GM13976 (cell line): Measurements from ENCODE around the gene BRSK1.

ENCODE experiments used
- DNase-seq: peaks from one replicate; pipeline ENCODE4 v3.0.0; 2012; ENCODE audit warnings: low spot score
- in situ Hi-C: fragments of 300-500 bp; cut with MboI; formaldehyde crosslinking; loops from one replicate; pipeline ENCODE4 v1.12.0; 2022; ENCODE audit warnings: low sequenced_read_pairs, mixed read lengths, inconsistent platforms; ENCODE audit not compliant: unreplicated experiment
- TF ChIP-seq, protein P1 (sequence below): IDR thresholded peaks from 2 replicates; pipeline ENCODE4 v1.5.1; 2012; ENCODE audit warnings: borderline replicate concordance, mild to moderate bottlenecking; ENCODE audit not compliant: insufficient read depth; ENCODE audit errors: extremely low read depth, missing control alignments, control extremely low read depth

The BRSK1 gene

DNA sequence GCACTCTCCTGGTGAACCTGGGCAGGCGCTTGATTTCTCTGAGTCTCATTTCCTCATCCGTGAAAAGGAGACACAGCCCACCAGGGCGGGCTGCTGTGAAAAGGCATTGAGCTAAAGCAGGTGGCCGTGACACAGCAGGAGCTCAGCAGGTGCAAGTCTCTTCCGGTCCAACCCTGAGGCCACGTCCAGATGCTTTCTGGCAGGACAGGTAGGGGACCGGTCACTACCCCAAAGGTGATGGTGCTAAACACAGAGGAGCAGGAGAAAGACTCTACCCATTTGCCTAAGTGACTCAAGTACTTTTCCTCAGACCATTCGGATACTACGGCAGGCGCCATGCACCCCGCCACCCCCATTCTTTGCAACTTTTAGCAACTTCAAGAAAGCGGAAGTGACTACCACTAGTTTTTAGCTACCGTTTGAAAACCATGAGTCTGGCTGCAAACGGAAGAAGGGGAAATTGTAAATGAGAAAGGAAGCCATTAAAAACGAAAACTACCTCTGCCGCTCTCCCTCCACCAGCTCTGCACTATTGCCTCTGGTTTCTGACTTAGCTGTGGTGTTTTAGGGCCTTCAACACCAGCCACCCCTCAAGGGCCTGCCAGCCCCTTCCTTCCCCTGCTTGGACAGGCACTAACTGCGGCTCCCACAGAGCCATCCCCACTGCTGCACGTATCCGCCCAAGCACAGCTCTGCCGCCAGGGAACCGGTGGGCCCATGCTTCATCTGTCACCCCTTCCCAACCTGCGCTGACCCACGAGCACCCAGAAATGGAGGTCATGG is 29.8 kb upstream of the BRSK1 start:
- TF ChIP-seq, protein P1, sequence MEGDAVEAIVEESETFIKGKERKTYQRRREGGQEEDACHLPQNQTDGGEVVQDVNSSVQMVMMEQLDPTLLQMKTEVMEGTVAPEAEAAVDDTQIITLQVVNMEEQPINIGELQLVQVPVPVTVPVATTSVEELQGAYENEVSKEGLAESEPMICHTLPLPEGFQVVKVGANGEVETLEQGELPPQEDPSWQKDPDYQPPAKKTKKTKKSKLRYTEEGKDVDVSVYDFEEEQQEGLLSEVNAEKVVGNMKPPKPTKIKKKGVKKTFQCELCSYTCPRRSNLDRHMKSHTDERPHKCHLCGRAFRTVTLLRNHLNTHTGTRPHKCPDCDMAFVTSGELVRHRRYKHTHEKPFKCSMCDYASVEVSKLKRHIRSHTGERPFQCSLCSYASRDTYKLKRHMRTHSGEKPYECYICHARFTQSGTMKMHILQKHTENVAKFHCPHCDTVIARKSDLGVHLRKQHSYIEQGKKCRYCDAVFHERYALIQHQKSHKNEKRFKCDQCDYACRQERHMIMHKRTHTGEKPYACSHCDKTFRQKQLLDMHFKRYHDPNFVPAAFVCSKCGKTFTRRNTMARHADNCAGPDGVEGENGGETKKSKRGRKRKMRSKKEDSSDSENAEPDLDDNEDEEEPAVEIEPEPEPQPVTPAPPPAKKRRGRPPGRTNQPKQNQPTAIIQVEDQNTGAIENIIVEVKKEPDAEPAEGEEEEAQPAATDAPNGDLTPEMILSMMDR, result no peak
- peak; percentile 84 for DNase-seq
- in situ Hi-C loops, result no loop called here

DNA sequence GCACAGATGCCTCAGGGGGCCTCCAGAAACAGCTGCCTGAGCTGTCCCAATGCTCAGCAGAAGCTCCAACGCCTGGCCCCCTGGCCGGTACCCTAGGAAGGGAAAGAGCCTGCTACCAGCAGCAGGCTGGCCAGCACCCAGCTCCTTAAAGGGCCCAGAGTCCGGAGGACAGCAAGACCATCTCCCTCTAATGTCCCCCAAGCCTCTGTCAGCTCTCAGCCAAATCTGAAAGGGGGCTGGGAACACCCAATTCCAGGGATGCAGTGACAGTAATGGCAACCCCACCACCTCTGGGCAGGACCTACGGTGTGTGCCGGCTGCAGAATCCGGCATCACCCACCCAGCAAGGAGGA is 29.2 kb upstream of the BRSK1 start:
- DNase-seq, result no peak
- TF ChIP-seq, protein P1, result no peak
- in situ Hi-C loops, result no loop called here

DNA sequence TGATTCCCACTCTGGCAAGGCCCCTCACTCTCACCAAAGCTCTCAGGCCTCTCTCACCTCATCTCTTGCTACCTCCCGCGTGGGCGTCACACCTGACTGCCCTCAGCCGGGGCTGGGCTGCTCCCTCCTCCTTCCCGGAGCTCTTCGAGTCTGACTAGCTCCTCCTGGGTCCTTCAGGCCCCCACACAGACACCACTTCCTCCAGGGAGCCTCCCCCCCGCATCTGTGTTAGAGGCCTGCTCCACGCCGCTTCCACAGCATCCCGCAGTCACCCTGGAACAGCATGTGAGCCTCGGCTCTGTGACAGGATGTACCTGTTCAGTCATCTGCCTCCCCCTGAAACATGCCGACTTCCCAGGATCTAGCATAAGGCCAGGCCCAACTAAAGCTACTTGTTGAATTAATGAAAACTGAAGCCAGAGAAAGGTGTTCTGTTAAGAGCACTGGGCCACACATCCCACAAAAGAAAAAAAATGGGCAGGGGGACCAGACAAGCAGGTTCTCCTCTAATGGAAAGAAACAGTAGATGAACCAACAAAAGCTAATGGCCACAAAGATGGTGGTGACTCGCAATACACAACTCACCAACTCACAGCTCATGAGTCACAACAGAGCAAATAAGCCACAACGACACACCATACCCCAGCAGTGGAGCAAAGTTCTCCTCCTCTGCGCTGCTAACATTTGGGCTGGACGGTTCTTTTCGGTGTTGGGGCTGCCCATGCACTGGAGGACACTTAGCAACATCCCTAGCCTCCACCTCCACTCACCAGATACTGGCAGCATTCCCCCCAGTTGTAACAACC is 28.0 kb upstream of the BRSK1 start:
- in situ Hi-C loops, result no loop called here
- TF ChIP-seq, protein P1, result no peak
- DNase-seq, result peak; percentile 65

DNA sequence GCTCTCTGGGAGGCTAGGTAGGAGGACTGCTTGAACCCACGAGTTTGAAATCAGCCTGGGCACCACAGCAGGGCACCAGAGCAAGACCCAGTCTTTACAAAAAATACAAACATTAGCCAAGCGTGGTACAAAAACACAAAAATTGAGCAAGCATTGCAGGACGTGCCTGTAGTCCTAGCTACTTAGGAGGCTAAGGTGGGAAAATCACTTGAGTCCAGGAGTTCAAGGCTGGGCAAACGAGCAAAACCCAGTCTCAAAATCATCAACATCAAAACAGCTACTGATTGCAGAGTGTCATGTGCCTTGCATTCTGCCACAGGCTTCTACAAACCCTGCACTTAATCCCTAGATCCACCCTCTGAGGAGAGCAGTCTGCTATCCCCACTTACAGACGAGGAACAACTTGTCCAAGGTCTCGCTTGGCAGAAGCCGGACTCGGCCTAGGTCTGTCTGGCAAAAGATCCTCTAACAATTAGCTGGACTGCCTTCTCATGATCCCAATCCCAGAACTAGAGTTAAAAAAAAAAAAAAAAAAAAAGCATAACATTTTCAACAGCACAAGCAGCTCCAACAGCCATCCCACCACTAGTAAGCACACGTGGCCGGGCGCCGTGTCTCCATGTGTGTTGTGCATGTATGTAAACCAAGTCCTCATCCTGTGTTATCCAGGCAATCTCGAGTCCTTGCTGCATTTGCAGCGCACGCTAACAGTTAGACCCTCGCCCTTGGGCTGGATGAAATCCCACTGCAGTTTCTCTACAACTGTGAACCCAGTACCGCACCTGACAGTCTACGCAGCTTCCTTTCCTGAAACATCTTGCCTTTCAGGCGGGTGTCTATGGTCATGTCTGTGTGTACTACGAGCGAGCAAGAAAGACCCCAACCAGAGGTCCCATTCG is 27.0 kb upstream of the BRSK1 start:
- no peak for DNase-seq
- in situ Hi-C loops, result no loop called here

DNA sequence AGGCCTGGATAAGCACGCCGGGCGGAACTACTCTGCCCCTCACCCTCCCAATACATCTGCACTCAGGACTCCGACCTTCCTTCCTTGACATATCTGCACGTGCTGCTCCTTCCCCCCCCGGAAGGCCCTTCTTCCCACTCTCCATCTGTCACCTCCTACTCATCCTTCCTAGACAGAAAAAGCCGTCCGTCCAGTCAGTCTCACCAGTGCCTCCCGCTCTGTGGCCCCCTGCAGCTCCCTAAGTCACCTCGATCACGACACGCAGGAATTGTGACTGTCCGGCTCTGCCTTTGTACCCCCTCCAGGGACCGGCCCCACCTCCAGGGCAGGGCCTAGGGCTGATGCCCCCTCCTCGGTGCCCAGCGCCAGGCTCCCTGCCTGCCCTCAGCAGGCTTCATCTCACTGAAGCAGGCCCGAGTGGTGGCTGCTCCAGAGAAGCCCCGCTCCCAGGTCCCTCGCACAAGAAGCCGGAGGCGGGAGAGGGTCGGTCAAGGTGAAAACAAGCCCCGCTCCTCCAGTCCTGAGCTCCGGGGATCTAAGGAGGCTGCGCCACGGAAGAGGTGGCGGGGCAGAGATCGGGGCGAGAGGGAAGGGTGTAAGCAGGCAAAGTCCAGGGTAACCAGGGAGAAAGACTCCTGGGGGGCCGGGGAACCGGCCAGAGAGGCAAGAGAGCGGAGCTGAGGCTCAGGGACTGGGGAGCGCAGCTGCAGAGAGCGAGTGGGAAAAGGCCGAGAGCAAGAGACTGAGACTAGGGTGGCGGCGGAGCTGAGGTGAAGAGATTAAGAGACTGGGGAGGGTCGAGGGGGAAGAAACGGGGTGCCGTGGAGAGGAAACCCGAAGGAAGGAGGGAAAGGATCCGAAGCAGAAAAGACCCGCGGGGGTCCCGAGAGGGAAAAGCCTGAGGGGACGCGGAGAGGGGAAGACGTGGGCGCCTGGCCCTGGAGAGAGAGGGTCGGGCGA is 26.1 kb upstream of the BRSK1 start:
- in situ Hi-C loops, result no loop called here
- TF ChIP-seq, protein P1, result no peak
- no peak for DNase-seq

More for the DNA sequence above, 27.0 kb upstream of the BRSK1 start:
- TF ChIP-seq, protein P1, result no peak
